CD8-positive, alpha-beta memory T cell (primary cell): ENCODE measurements around the gene SUZ12. TPM values are rescaled to one million over a fixed set of nuclear protein-coding genes. Genes with fewer than 3 reads are reported as not detected.
"Not testable (repeated sequence)": the region's sequence is repeated elsewhere in the genome, so short reads cannot be mapped to it uniquely, and the experiment has no call there.

Source experiments
- CTCF ChIA-PET: fragments of 350-600 bp; sonication (Branson Sonifier 250); formaldehyde crosslinking; loops from one replicate; lab custom pipeline; 2021; ENCODE audit warnings: antibody characterized with exemption; lab: Charles Lee
- POLR2A ChIA-PET: fragments of 350-600 bp; sonication (Branson Sonifier 250); formaldehyde crosslinking; loops from one replicate; lab custom pipeline; 2021; ENCODE audit warnings: antibody characterized with exemption; lab: Charles Lee
- DNase-seq, 5 donors: peaks; one replicate each; pipeline versions ENCODE4 v3.0.0 to v3.0.0-alpha.2; 2020 to 2022; ENCODE audit warnings: mixed read lengths in 1 of 5
- H3K27ac ChIP-seq: one replicate; pipeline ENCODE4 v1.7.0; 2013; ENCODE audit warnings: low read depth, mild to moderate bottlenecking, low read length, moderate library complexity
- H3K27me3 ChIP-seq: 2 replicates; pipeline ENCODE4 v1.7.0; 2013; ENCODE audit warnings: low read length, mild to moderate bottlenecking; ENCODE audit not compliant: insufficient read depth, poor library complexity, severe bottlenecking
- H3K36me3 ChIP-seq: 2 replicates; pipeline ENCODE4 v1.7.0; 2013; ENCODE audit warnings: mild to moderate bottlenecking, low read length, moderate library complexity; ENCODE audit not compliant: insufficient read depth
- H3K4me1 ChIP-seq: 2 replicates; pipeline ENCODE4 v1.7.0; 2013; ENCODE audit warnings: mild to moderate bottlenecking, low read length, moderate library complexity; ENCODE audit not compliant: insufficient read depth
- H3K4me3 ChIP-seq: 2 replicates; pipeline ENCODE4 v1.7.0; 2013; ENCODE audit warnings: mild to moderate bottlenecking, low read length
- H3K9me3 ChIP-seq: 2 replicates; pipeline ENCODE4 v1.7.0; 2013; ENCODE audit warnings: mild to moderate bottlenecking, low read length
- H3K27ac Mint-ChIP-seq, 8 donors: one replicate each; pipeline ENCODE4 v1.8.0; 2020 to 2021; ENCODE audit warnings: mixed read lengths in 8 of 8, mild to moderate bottlenecking in 6 of 8, inconsistent platforms in 3 of 8, moderate library complexity in 3 of 8
- H3K27me3 Mint-ChIP-seq, 2 donors: one replicate each; pipeline ENCODE4 v1.8.0; 2020 to 2021; ENCODE audit warnings: mixed read lengths in 2 of 2, mild to moderate bottlenecking in 1 of 2, moderate library complexity in 1 of 2
- H3K36me3 Mint-ChIP-seq, 3 donors: one replicate each; pipeline ENCODE4 v1.8.0; 2020 to 2021; ENCODE audit warnings: mixed read lengths in 3 of 3, inconsistent platforms in 1 of 3, mild to moderate bottlenecking in 1 of 3
- H3K4me1 Mint-ChIP-seq, 3 donors: one replicate each; pipeline ENCODE4 v1.8.0; 2020 to 2021; ENCODE audit warnings: mixed read lengths in 3 of 3, inconsistent platforms in 1 of 3, mild to moderate bottlenecking in 1 of 3
- H3K4me3 Mint-ChIP-seq, 7 donors: one replicate each; pipeline ENCODE4 v1.8.0; 2020 to 2021; ENCODE audit warnings: mixed read lengths in 7 of 7, mild to moderate bottlenecking in 6 of 7, moderate library complexity in 4 of 7, inconsistent platforms in 2 of 7
- H3K9me3 Mint-ChIP-seq, 5 donors: one replicate each; pipeline ENCODE4 v1.8.0; 2020 to 2022; ENCODE audit warnings: mixed read lengths in 5 of 5, mild to moderate bottlenecking in 3 of 5, moderate library complexity in 2 of 5, inconsistent platforms in 1 of 5
- polyA plus RNA-seq: library from polyadenylated mRNA; unstranded; fragments of 300-500 nt; fragmentation: Illumina TruSeq; gene quantifications from one replicate; pipeline ENCODE4 v1.2.3, GENCODE V29; 2021
- total RNA-seq, 2 experiments: library from RNA; stranded (reverse); gene quantifications; one replicate each; pipeline ENCODE4 v1.2.3, GENCODE V29; 2021

The SUZ12 gene
- total and polyA plus RNA-seq, 3 experiments from 2014 or later: 19.4 to 64.1 (median 63.1) TPM

- H3K4me1 ChIP-seq, H3K27ac Mint-ChIP-seq, H3K9me3 ChIP-seq, DNase-seq, H3K27ac ChIP-seq, H3K9me3 Mint-ChIP-seq, H3K4me1 Mint-ChIP-seq, H3K4me3 ChIP-seq, H3K27me3 ChIP-seq, H3K4me3 Mint-ChIP-seq, CTCF ChIA-PET, H3K27me3 Mint-ChIP-seq, H3K36me3 ChIP-seq, POLR2A ChIA-PET: not testable (repeated sequence)
- H3K36me3 Mint-ChIP-seq: peaks cover 0 to 28% (median 9%) of the 10 kb centered on the region in 3 donors
Observed at GRCh38 chr17:32047663-32048062, 110.9 kb downstream of the SUZ12 start.

Other genes starting within 250 kb of the SUZ12 start
- 10 to 100 TPM; 66.6 to 67.4 TPM for gene COPRS, start 77.8 kb upstream of the SUZ12 start, total RNA-seq
- gene COPRS, start 77.8 kb upstream of the SUZ12 start, polyA plus RNA-seq: 13.7 TPM
- gene UTP6, start 35.3 kb upstream of the SUZ12 start, total RNA-seq: 100 to 1,000 TPM; 134 TPM
- 44.2 TPM for gene UTP6, start 35.3 kb upstream of the SUZ12 start, polyA plus RNA-seq
- gene LRRC37B, start 70.4 kb downstream of the SUZ12 start, total RNA-seq: 10 to 100 TPM; 16.2 to 17.6 TPM
- gene LRRC37B, start 70.4 kb downstream of the SUZ12 start, polyA plus RNA-seq: 11.0 TPM
- 10 to 100 TPM; 20.6 to 22.5 TPM for gene RHOT1, start 205.5 kb downstream of the SUZ12 start, total RNA-seq
- gene RHOT1, start 205.5 kb downstream of the SUZ12 start, polyA plus RNA-seq: 31.2 TPM